ENCODE data around the gene CEP192.
"Not testable (repeated sequence)": the region's sequence is repeated elsewhere in the genome, so short reads cannot be mapped to it uniquely, and the experiment has no call there.

CEP192 gene

DNA sequence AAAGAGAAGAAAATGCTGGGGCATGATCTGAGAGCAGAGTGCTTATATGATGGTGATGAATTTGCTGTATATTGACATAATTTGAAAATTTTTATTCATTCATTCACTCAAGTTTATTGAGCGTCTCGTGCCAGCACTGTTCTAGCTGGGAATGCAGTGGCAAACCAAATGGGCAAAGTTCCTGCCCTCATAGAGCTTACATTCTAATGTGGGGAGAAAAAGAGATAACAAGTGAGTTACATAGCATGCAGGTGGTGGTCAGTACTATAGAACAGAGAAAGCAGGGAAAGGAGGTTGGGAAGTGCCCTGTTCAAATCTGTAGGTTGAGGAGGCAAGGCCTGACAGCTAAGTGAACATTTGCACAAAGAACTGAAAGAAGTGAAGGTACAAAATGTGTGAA lies 4.3 kb downstream of the CEP192 start:
- no peak for DNase-seq

GRCh38 chr18:12995952-12996477 lies 4.9 kb downstream of the CEP192 start:
- no peak for DNase-seq

DNA sequence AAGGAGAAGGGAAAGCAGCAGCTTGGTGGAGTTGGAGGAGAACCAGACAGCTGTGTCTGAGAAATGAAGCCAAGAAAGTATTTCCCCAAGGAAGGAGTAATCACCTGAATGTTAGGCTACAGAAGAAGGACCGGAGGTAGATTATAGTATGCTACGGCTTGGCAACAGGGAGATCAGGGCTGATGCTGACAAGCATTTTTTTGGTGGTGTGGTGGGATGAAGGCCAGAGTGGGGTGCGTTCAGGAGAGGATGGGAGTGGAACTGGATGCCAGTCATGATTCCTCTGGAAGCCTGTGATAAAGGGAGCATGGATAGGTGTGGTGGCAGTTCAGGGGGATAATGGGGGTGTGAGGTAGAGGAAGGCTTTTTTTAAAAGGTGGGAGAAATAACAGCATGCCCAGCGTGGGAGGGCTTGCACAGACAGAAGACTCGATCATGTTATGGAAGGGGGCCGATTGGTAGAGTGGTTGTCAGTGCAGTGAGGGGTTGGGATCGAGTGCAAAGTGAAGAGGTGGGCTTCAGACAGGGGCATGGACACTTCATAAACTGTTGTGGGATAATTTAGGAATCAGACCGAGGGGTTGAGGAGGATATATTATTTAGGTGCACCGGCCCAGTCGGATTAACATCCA lies 5.6 kb downstream of the CEP192 start:
- no peak for DNase-seq

GRCh38 chr18:12997330-12997729 lies 6.2 kb downstream of the CEP192 start:
- not testable (repeated sequence) for DNase-seq

DNA sequence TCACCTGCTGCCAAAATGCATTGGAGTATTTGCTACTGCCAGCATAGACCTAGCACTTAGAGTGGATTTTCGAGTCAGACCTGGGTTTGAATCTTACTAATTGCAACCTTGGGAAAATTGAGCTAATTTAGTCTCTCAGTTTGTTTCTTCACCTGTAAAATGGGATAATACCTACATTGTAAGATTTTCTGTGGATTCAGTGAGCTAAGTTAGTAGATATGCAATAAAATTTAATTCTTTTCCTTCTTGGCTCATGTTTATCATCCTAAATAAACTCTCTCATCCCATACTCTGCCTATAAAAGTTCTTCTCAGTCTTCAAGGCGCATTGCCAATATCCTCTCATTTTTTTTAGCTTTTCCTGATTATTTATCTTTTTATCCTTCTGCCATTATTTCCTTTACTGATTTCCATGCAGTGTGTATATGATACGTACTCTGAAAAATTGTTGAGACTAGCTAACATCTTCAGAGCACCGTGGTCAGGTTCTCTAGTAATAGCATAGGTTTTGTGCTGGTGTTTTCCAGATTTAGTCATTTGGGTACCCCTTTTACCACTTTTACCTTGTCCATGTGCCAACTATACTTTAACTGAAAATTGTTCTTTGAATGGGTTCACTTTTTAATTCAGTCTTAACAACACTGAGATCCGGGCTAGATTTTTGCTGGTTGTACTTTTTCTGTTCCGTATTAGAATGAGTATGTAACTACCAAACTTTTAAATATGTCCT lies 7.3 kb downstream of the CEP192 start:
- no peak for DNase-seq

- DNase-seq = no peak
Measured at GRCh38 chr18:13003466-13003896, 12.3 kb downstream of the CEP192 start.

DNA sequence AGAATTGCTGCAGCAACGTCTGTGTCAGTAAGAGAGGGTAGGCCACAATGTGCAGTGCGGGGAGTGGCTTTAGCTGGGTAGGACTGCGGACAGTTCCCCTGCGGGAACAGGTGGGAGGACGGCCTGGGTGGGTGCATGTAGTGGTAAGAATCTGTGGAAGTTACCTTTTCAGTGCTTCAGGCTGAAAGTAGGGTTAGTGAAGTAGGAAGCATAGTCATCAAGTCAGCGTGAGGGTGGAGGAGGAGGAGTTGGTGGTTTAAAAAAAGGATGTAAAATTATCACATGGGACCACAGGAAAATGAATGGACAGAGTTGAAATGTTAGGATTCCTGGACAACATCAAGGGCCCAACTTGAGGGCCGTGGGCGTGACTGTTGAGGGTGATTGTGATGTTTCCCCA lies 13.2 kb downstream of the CEP192 start:
- no peak for DNase-seq

- DNase-seq = no peak
Measured at GRCh38 chr18:13005289-13005688, 14.1 kb downstream of the CEP192 start.

DNA sequence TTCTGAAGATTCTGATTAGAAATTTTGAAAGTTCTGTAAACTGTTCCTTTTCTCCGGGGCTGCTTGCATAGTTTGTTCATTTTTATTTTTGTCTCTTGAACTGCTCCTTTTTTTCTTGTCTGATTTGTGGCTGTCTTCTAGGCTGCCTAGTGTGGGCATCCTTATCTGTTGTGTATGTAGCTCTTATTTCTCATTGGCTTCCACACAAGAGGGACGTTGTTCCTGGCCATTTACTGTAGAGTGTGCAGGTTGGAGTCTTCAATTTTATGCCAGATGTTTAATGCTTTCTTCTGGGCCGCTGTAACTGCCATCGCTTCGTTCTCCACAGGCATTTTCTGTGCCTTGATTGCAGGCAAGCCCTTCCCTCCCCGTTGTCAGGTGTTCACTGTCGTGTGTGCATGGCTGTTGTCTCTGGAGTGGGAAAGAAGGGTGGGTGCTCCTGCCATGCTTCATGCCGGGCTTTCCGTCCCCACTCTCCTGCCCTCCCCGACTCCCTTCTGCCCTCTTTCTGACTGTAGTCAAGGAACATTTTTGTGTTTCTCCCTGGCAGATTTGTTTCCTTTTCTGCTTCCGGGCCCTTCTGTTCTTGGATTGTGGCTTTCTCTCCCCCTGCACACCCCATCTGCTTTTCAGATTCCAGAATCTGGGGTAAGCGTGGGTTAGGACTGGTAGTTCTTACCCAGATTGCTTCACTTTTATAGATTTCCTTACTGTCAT lies 15.5 kb downstream of the CEP192 start:
- no peak for DNase-seq

DNA sequence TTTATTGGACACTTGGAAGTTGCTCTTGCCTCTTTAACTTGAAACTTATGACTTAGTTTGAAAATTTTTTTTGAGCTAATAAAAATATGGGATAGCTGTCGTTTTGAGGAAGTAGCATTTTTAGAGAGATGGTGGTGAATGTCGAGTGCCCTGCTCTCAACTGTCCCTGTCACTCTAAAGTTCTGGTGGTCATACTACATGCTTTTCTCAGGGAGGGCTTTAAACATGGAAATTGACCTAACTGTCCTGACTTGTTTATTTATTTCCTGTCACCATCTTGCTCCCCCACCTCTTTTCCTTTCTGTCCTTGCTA lies 16.0 kb downstream of the CEP192 start:
- no peak for DNase-seq

GRCh38 chr18:13011719-13012118 lies 20.6 kb downstream of the CEP192 start:
- no peak for DNase-seq

DNA sequence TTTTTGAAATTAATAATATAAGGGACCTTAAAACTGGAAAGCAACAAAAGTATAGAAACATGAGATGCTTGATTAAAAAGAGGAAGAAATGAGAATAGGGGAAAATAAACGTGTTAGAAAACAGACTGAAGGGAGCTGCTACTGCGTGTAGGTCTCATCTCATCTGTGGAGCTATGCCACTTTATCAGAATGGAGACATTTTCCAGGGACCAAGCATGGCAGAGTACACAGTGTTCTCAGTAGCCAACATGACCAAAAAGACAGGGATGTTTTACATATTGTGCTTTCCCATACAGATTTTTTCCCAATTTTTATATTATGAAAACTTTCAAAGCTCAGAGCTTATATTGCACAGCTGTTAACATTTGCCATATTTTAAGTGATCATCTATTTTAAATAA lies 23.1 kb downstream of the CEP192 start:
- DNase-seq = no peak

- DNase-seq = no peak
Measured at GRCh38 chr18:13014818-13015217, 23.7 kb downstream of the CEP192 start.

- DNase-seq = no peak
Measured at GRCh38 chr18:13017247-13017875, 26.2 kb downstream of the CEP192 start.

DNA sequence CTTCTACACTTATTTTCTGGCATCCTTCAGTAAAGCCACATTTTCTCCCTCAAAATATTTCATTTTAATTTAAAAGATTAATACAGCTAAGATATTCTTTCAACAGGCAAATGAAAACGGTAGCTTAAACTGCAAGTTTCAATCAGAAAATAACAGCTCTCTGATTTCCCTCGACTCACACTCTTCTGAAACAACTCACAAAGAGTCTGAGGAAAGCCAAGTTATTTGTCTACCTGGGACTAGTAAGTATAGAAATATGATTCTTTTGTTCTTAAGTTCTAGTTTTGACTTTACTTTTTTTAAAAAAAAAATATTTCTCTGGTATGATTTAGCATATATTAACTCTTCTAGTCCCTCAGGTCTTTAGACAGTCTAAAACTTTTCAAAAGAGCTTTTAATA lies 27.2 kb downstream of the CEP192 start:
- DNase-seq = no peak

- DNase-seq = no peak
Measured at GRCh38 chr18:13019301-13019700, 28.1 kb downstream of the CEP192 start.

DNA sequence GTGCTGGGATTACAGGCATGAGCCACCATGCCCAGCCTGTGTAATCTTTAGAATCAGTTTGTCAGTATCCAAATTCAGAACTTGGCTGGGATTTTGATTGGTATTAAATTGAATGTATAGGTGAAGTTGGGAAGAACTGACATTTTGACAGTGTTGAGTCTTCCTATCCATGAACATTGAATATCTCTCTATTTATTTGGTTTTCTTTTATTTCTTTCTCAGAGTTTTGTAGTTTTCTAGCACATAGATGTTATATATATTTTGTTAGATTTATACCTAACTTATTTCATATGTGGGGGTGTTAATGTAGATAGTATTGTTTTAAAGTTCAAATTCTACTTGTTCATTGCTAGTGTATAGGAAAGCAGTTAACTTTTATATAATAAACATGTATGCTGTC lies 31.5 kb downstream of the CEP192 start:
- no peak for DNase-seq

DNA sequence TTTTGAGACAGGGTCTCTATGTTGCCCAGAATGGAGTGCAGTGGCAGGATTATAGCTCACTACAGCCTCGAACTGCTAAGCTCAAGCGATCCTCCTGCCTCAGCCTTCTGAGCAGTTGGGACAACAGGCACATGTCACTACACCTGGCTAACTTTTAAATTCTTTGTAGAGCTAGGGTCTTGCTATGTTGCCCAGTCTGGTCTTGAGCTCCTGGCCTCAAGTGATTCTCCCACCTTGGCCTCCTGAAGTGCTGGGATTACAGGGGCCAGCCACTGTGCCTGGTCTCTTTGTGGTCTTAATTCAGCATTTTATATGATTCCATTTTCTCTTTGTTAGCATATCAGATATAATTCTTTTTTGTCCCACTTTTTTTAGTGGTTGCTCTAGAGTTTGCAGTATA lies 34.1 kb downstream of the CEP192 start:
- no peak for DNase-seq

DNA sequence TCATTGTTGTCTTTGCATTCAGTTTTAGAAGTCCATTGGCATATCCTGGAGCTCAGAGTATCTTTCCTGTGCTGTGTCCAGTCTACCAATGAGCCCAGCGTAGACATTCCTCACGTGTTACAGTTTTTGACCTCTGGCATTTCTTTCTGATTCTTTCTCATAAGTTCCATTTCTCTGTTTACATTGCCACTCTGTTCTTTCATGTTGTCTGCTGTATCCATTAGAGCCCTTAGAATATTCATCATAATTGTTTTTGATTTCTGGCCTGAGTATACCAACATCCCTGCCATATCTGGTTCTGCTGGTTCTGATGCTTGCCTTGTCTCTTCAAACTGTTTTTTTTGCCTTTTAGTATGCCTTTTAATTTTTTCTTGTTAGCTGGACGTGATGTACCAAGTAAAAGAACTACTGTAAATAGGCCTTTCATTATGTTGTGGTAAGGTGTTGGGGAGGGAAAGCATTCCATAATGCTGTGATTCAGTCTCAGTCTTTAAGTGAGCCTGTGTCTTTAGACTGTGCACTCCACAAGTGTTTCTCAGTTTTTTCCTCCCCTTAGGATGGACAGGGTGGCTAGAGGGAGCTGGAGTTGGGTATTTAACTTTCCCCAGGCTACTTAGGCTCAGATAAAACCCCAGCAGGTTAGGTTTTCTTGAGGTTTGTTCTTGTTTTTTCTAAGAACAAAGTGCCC lies 35.6 kb downstream of the CEP192 start:
- DNase-seq = no peak

DNA sequence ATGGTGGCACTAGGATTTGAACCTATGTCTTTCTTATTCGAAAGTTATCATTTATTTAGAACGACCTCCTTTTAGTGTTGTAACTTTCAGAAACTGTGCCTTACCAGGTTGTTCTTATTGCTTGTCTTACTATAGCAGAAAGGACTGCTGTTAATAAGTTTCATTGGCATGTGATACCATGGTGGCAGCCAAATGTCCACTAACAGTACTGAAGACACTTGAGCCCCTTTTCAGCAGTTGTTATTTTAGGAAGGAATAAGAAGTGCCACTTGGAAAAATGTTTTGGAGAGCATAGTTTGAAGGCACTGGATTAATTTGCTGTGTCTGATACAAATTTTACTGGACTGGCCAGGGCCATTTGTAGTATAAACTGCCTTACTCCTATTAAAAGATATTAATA lies 37.7 kb downstream of the CEP192 start:
- DNase-seq = no peak

DNA sequence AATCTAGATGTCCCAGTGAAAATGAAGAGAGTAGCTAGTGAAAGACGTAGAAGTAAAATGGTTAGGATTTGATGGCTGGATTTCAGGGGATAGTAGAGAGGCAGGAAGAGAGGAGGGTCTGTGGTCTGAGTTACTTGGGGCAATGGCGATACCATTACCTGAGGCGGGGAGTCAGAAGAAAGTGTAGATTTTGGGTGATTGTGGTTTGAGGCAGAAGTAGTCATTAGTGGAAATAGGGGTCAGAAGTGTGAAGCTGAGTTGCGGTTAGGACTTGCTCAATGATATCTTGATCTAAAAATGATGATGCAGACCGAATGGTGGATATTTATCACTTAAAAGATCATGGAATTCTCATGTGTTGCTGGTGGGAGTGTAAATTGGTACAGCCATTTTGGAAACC lies 41.0 kb downstream of the CEP192 start:
- DNase-seq = no peak

DNA sequence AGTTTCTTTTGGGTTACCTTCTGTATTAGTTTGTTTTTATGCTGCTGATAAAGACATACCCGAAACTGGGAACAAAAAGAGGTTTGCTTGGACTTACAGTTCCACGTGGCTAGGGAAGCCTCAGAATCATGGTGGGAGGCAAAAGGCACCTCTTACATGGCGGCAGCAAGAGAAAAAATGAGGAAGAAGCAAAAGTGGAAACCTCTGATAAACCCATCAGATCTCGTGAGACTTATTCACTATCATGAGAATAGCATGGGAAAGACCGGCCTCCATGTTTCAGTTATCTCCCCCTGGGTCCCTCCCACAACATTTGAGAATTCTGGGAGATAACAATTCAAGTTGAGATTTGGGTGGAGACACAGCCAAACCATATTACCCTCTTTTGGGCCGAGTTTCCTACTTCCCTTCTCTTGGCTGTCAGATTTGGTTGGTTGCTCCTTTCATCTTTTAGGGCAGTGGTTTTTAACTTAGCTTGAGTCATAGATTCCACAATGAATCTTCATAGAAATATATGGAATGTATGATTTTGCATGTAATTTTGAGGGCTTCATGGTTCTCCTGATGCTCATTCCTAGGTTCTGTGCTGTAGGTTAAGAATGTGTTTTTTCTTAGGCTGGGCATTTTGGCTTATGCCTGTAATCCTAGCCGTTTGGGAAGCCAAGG lies 44.2 kb downstream of the CEP192 start:
- no peak for DNase-seq

Data from NCI-H748 treated with DMSO at 0.1 percent for 48 hours (cell line).